Stimulated activated naive CD8-positive, alpha-beta T cell treated with anti-CD3 and anti-CD28 coated beads, Interleukin-15, Interleukin-2, amounts not matched to agents 100 U/mL and 50 U/mL, for 24 hours (primary cell): Measurements from ENCODE around the gene REV1.
A peak's percentile ranks its signal among the peaks of the same experiment; 100 is the strongest.
"Not testable (repeated sequence)": the region's sequence is repeated elsewhere in the genome, so short reads cannot be mapped to it uniquely, and the experiment has no call there.

Experiments
- ATAC-seq: fragments of 150-1000 bp; cut with Tn5 transposase; one replicate; pipeline ENCODE4 v1.10.0; 2021
- DNase-seq: peaks from one replicate; pipeline ENCODE4 v3.0.0; 2021

The REV1 gene

DNA sequence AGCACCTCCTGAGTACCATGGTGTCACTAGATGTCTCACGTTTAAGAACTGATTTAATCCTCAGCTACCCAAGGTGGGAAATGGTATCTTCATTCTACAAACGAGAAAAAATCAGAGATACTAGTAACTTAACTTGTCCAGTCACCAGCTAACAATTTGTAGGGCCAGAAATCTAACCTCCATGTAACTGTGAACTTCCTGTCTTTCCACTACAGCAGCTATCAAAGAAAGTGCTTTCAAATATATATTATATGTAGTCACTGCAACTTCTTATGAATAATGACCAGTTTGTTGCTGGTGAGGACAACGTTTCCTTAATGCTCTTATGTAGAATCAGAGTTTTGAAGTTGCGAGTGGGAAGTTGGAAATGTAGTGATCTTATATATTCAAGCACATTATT is 1.9 kb downstream of the REV1 start:
- no peak for ATAC-seq
- no peak for DNase-seq

DNA sequence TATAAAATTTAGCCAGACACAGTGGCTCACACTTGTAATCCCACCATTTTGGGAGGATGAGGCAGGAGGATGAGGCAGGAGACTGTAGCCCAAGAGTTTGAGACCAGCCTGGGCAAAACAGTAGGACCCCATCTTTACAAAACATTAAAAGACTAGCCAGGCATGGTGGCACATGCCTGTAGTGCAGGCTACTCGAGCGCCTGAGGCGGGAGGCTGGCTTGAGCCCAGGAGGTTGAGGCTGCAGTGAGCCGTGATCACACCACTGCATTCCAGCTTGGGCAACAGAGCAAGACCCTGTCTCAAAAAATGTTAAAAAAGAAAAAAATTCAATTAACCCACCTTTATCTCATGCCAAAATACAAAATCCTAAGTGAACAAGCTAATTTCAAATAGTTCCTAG is 4.0 kb downstream of the REV1 start:
- DNase-seq (no peak), ATAC-seq (no peak)

DNA sequence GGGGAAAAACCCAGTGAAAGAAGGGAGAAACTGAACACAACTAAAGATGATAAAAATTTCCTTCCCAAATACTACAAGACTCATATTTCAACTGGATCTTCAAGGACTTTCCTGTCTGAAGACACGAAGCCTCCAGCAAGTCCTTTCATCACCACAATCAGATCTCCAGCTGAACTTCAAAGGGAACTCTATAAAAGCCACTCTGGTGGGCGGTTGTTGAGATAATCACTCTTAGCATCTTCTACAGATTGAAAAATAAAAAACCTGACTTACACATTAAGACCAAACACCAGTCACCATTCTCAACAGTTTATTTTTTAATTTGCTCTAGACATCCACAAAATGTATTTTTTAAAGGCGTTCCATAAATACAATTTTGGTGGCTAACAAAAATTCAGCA is 4.4 kb downstream of the REV1 start:
- ATAC-seq = no peak
- no peak for DNase-seq

GRCh38 chr2:99484205-99484604 is 5.6 kb downstream of the REV1 start:
- ATAC-seq (no peak), DNase-seq (no peak)

DNA sequence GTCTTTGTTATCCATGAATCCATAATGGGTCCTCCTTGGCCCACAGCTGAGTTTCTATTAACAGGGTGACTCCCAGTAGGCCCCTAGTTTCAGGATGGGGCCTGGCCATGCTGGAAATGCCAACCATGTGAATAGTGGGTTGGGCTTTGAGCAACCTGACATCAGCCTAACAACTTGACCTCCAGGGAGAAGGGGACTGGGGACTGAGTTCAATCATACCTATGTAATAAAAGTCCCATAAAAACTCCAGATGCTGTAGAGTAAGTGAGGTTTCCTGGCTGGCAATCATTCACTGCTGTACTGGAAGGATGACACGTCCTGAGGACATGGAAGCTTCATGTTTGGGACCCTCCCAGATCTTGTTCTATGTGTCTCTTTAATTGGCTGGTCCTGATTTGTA is 7.9 kb downstream of the REV1 start:
- peak; percentile 39 for ATAC-seq
- no peak for DNase-seq

- ATAC-seq (no peak), DNase-seq (no peak)
Measured at GRCh38 chr2:99481527-99481926, 8.3 kb downstream of the REV1 start.

- DNase-seq (no peak), ATAC-seq (no peak)
Measured at GRCh38 chr2:99480390-99480789, 9.4 kb downstream of the REV1 start.

DNA sequence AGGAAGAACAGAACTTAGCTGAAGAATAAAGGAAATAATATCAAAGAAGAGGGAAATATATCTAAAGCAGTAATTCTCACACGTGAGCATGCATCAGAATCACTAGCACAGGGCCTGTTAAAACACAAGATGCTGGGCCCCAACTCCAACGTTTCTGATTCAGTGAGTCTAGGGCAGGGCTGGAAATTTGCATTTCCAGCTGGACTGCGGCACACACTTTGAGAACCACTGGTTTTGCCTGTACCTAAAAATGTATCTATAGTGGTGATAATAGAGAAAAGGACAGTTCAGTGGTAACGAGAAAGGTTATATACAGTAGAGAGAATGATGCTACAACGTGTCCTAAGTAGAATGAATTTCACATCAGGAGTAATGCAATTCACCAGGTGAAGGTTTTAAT is 11.2 kb downstream of the REV1 start:
- DNase-seq (no peak), ATAC-seq (no peak)

- DNase-seq = no peak
- ATAC-seq = no peak
Measured at GRCh38 chr2:99477054-99477453, 12.8 kb downstream of the REV1 start.

DNA sequence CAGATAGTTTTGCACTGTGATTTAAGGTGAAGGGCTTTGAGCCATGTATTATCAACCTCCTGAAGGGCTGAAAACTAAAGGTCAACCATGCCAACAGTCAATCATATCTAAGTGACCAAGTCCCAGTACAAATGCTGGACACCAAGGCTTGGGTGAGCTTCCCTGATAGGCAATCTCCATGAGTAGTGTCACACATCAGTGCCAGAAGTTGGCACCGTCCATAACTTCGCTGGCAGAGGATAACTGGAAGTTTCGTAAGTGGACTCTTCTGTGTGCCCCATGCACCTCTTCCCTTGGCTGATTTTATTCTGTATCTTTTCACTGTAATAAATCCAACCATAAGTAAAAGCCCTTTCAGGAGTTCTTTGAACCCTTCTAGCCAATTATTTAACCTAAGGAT is 13.2 kb downstream of the REV1 start:
- DNase-seq = no peak
- no peak for ATAC-seq

- DNase-seq, ATAC-seq: not testable (repeated sequence)
Measured at GRCh38 chr2:99475095-99475494, 14.7 kb downstream of the REV1 start.

DNA sequence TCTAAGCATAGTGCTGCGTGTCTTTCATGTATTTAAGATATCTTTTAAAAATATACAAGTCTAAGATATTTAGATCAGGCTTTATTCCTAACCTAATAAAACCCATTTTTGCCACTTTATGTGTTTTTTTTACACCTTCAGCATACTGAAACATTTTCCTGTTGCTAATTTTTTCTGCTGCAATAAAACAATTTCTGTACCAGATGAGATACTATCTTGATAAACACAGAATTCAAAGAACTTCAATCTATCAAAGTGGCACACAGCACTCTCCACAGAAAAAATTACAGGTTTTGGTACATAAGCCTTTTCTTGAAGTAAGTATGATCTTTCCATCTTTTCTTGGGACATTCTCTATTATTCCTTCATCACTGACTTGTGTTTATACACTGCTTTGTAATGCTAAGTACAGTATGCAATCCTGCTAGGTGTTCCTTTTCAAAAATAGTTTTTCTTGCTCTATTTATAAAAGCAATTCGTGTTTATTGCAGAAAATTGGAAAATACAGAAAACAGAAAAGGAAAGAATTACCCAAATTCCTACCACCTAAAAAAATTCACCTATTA is 16.2 kb downstream of the REV1 start:
- DNase-seq = no peak
- ATAC-seq = no peak

- ATAC-seq = no peak
- DNase-seq = no peak
Measured at GRCh38 chr2:99472600-99472960, 17.2 kb downstream of the REV1 start.

- DNase-seq = no peak
- no peak for ATAC-seq
Measured at GRCh38 chr2:99471654-99472599, 17.9 kb downstream of the REV1 start.

GRCh38 chr2:99470957-99471356 is 18.9 kb downstream of the REV1 start:
- ATAC-seq (no peak), DNase-seq (no peak)

- ATAC-seq, DNase-seq: not testable (repeated sequence)
Measured at GRCh38 chr2:99470459-99470858, 19.4 kb downstream of the REV1 start.

DNA sequence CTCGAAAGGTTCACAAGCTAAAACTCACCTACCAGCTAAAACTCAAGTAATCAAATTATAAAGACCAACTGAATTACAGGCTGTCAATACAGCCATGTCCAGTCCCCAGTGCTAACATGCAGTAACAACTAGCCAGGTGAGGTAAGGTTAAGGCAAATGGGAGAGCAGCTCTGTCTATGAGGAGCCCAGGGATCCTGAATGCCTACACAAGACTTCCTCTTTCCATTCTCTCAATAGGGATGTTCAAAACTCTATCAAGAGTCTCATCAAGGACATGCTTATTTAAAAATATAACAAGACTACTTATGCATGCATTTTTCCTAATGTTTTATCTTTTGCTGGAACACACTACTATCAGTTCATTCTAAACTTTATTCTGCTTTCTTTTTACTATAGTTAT is 20.4 kb downstream of the REV1 start:
- DNase-seq (no peak), ATAC-seq (no peak)

- ATAC-seq (no peak), DNase-seq (no peak)
Measured at GRCh38 chr2:99468155-99468554, 21.7 kb downstream of the REV1 start.

DNA sequence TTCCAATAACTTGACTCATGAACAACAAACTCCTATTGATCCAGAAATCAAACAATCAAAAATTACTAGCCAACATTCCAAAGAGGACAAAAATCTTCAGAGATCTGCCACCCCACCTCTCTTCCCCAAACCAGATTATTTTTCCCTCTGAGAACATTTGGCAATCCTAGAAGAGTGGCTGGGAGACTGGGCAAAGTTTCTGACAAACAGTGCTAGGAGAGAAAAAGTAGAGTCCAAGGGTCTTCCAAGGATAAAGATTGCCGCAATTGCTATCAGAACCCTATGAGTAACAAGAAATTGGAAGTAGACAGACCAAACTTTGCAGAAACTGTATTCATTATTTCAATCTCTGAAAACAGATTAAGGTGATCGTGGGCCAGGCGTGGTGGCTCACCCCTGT is 22.4 kb downstream of the REV1 start:
- DNase-seq (no peak), ATAC-seq (no peak)

GRCh38 chr2:99461828-99462483 is 27.9 kb downstream of the REV1 start:
- no peak for DNase-seq

DNA sequence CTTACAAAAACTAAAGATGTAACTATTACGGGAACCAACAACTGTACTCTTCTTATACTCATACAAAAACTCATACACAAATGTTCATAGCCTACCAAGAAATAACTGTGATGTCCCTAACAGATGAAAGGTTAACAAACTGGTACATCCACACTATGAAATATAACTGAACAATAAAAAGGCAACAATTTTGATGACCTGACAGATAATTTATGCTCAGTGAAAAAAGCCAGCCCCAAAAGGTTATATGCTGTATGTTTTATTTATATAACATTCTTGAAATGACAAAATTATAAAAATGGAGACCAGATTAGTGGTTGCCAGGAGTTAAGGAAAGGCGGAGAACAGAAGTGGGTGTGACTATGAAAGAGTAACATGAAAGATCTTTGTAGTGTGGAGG is 31.3 kb downstream of the REV1 start:
- DNase-seq = no peak
- no peak for ATAC-seq

More at GRCh38 chr2:99461828-99462483, 27.9 kb downstream of the REV1 start:
- ATAC-seq = no peak

- DNase-seq (no peak), ATAC-seq (no peak)
Measured at GRCh38 chr2:99451686-99452085, 38.1 kb downstream of the REV1 start.

DNA sequence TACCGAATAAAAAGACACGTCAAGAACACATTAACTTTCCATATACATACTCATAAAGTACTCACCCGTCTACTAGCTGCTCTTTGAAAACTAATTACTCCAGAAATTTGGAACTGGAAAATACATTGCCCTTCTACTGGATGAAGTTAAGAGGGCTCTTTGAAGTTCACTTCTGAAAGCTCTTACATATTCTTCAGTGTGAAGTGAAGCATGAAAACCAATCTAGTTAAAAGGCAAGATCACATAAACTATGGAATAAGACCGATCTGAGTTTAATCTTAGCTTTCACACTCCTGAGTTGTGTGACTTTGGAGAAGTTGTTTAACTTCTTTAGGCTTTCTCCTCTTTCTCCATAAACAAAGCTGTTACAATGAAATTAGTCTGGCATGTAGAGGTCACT is 38.5 kb downstream of the REV1 start:
- ATAC-seq (no peak), DNase-seq (no peak)
